ENCODE data around the gene FLYWCH1.
"Not testable (repeated sequence)": the region's sequence is repeated elsewhere in the genome, so short reads cannot be mapped to it uniquely, and the experiment has no call there.

FLYWCH1 gene

GRCh38 chr16:2899564-2900072 is 12.1 kb upstream of the FLYWCH1 start:
- DNase-seq: no peak

DNA sequence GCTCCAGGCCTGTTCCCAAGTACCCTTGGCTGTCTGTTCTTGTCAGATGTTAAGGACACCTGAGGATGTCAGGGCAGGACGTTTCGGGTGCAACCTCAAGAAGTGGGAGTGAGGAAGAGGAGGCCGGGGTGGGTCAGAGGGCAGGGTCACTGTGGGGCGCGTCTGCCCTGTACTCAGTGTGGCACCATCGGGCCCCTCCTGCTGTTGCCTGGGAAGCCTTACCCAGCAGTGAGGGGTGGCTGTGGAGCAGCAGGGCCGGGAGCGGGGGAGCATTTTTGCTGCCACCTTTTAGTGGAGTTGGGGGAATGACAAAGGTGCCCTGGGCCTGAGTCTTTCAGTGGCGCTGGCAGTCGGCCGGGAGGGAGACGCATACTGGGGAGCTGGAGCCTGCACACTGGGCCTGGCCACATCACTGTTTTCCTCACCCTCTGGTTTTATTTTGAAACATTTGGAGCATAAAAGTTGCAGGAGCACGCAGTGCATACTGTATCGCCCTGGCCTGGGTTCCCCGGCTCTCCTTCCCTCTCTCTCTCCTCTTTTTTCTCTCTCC is 11.1 kb upstream of the FLYWCH1 start:
- no peak for DNase-seq

GRCh38 chr16:2902337-2903130 is 9.2 kb upstream of the FLYWCH1 start:
- no peak for DNase-seq

- DNase-seq: peak; percentile 34
Measured at GRCh38 chr16:2904100-2904921, 7.4 kb upstream of the FLYWCH1 start.

- DNase-seq: no peak
Measured at GRCh38 chr16:2904922-2905240, 6.8 kb upstream of the FLYWCH1 start.

DNA sequence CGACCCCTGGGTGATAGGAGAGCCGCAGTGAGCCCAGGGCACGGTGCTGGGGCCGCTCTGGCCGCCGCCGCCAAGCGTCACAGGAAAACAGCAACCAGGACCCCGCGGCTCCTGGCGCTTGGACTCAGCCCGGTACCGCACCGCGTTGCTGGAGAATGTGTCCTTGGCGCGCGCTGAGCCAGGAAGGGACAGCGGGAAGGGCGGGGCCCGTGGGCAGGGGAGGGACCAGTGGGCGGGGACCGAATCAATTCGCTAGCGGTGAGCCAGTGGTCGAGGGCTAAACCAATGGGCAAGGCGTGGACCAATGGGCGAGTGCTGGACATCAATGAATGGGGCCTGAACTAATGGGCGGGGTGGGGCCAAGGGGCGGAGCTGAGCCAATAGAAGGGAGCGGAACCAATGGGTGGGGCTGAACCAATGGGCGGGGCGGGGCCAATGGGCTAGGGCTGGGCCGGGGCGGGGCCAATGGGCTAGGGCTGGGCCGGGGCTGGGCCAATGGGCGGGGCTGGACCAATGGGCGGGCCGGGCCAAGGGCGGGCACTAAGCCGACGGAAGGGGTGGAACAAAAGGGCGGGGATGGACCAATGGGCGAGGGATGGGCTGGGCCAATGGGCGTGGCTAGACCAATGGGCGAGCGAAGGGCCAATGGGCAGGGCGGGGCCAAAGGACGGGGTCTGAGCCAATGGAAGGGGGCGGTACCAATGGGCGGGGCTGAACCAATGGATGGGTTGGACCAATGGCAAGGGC is 6.3 kb upstream of the FLYWCH1 start:
- peak; percentile 85 for DNase-seq

DNA sequence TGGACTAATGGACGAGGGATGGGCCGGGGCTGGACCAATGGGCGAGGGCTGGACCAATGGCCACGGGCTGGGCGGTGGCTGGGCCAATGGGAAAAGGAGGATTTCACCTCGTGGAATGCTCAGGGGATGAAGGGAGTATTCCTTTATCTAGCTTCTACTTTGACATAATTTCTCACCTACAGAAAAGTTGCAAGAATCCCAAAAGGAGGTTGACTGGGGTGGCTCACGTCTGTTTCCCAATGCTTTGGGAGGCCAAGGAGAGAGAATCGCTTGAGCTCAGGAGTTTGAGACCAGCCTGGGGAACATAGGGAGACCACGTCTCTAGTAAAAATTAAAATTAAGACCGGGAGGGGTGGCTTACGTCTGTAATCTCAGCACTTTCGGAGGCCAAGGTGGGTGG is 5.7 kb upstream of the FLYWCH1 start:
- no peak for DNase-seq

DNA sequence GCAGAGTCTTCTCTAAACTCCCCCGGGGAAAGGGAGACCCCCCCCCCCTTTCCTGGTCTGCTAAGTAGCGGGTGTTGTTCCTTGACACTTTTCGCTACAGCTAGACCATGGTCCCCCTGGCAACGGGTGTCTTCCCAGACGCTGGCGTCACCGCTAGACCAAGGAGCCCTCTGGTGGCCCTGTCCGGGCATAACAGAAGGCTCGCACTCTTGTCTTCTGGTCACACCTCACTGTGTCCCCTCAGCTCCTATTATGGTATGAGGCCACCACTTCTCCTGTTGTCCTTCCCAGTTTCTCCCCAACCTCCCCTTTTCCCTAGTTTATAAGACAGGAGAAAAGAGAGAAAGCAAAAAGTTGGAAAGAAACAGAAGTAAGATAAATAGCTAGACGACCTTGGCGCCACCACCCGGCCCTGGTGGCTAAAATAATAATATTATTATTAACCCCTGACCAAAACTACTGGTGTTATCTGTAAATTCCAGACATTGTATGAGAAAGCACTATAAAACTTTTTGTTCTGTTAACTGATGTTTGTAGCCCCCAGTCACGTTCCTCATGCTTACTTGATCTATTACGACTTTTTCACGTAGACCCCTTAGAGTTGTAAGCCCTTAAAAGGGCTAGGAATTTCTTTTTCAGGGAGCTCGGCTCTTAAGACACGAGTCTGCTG is 4.5 kb upstream of the FLYWCH1 start:
- not testable (repeated sequence) for DNase-seq

GRCh38 chr16:2910441-2910969 is 1.2 kb upstream of the FLYWCH1 start:
- no peak for DNase-seq

DNA sequence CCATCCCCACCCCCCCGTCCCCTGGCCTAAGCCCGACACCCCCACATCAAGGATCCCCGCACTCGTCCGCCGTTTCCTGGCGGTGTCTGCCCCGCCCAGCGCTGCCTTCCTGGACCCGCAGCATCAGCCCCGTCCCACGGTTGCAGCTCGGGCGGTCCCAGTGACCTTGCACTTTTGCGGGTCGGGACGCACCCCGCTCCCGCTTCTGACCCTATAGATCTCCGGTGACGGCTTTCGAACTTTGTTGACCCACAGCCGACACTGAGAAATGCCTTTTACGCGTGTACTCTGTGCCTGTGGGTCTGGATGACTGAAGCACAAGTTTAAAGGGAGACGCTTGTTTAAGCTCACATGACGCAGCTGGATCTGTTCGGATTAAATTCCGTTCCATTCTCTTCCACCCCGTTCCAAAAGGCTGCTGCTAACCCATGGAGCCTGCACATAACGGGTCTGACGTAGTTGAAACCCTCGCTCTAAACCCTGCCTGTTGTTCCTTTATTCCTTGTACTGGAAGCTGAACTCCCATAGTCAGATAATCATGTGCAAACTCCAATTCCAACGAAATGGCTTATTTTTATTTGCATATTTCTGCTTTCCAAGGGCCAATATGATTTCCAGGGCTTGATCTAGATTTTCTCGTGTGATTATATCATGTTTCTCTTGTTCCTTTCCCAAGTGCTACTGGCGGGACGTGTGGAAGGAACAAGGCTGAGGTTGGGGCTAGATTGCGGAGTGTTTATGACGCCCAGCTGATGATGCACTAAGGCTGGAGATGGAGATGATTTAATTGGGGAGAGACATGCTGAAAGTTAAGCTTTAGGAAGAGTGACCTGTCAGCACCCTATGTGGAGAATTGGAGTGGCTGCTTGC is 834 bp downstream of the FLYWCH1 start:
- DNase-seq: no peak

DNA sequence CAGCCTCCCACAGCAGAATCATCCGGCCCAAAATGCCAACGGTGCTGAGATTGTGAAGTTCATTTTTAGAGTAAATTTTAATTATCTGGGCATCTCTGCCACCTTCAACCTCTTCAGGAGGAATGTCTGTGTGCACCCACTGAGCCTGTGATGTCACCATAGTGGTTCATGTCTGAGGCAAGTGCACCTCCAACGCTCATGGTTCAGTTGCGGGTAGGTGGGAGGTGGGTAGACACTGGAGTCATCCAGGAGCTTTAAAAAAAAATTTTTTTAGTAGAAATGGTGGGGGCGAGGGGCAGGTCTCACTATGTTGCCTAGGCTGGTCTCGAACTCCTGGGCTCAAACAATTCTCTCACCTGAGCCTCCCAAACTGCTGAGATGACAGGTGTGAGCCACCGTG is 1.9 kb downstream of the FLYWCH1 start:
- no peak for DNase-seq

- no peak for DNase-seq
Measured at GRCh38 chr16:2914233-2914632, 2.5 kb downstream of the FLYWCH1 start.

- no peak for DNase-seq
Measured at GRCh38 chr16:2915196-2915929, 3.6 kb downstream of the FLYWCH1 start.

DNA sequence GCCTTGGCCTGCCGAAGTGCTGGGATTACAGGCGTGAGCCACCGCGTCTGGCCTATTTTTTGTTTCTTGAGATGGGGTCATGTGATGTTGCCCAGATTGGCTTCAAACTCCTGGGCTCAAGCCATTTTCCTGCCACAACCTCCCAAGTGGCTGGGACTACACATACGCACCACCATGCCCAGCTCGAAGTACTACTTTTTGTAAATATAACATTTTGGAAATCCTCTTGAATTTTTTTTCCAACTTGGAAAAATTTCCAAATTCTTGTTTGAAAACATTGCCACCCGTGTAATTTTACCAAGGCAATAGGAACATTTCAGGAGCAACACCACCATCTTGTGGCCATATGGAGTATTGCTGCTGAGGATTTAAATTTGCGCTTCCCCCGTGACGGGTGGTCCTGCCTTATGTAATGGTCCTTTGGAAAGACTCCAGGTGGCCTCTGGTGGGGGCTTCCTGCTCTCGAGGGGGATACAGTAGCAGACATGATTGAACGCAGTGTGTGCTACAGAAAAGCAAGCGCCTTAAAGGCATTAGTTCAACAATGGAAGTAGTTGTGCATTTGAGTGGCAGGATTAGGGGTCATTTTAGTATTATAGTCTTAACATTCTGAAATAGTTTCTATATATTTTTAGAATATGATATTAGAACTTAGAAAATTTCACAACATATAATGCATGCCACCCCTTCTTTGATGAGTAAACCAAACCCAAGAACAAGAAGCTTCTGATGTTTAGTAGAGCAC is 8.0 kb downstream of the FLYWCH1 start:
- no peak for DNase-seq

- DNase-seq: no peak
Measured at GRCh38 chr16:2923481-2923880, 11.8 kb downstream of the FLYWCH1 start.

GRCh38 chr16:2924901-2925755 is 13.4 kb downstream of the FLYWCH1 start:
- DNase-seq: no peak

DNA sequence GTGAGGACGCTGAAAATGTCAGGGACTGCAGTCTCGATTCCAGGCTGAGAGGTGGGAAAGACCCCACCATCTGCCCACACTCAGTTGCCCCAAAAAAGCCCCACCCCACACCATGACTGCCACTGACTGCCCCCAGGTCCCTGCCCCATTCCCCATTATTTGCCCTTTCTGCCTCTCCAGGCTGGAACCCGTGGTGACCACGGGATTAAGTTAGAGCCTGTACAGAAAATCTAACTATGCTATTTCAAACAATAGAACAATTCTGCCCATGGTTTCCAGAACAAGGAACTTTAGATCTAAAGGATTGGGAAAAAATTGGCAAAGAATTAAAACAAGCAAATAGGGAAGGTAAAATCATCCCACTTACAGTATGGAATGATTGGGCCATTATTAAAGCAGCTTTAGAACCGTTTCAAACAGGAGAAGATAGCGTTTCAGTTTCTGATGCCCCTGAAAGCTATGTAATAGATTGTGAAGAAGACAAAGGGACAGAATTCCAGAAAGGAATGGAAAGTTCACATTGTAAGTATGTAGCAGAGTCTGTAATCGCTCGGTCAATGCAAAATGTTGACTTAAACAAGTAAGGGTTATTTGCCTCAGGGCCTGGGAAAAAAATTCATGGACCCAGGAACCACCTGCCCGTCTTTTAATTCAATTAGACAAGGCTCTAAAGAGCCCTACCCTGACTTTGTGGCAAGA is 14.4 kb downstream of the FLYWCH1 start:
- DNase-seq: no peak

DNA sequence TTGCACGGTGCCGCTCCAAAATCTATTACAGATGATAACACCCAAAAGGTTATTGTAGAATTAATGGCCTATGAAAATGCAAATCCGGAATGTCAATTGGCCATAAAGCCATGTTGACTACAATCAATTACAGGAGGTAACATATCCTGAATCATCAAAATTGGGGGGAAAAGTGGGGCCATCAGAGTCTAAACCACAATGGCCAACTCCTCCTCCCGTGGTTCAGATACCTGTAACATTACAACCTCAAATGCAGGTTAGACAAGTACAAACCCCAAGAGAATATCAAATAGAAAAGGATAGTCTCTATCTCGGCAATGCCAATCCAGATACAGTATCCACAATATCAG is 14.9 kb downstream of the FLYWCH1 start:
- no peak for DNase-seq

Measured in NCI-H1048 (cell line).